ENCODE data around the gene TMUB1.
A peak's percentile ranks its signal among the peaks of the same experiment; 100 is the strongest.

The TMUB1 gene

DNA sequence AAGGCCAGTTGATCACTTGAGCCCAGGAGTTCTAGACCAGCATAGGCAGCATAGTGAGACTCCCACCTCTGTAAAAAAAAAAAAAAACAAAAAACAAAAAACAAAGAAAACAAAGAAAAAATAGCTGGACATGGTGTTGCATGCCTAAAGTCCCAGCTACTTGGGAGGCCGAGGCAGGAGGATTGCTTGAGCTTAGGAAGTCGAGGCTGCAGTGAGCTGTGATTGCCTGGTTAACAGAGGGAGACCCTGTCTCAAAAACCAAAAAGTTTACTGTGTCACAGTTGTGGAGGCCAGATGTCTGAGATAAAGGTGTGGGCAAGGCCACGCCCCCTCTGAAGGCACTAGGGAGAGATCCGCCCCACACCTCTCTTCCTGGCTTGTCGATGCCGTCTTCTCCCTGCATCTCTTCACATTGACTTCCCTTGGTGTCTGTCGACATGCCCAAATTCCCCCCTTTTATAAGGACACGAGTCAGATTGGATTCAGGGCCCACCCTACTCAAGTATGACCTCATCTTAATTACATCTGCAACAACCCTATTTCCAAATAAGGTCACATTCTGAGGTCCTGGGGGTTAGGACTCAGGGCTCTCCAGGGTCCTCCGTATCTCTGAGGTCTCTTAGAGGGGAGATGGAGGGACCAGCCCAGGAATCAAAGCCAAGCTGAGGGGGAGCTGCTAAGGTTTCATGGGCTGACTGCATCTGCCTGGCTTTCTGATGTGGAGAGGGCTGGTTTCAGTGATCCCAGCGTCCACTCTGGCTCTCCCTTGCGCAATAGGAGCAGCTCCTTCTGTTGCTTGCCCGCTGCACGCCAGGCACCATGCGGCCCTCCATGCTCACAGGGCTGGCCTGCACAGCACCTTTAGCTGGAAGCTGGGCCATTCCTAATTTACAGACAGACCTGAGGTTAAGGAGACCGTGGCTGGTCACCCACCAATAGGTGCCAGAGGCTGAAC, 26.1 kb upstream of the TMUB1 start:
- DNase-seq, result no peak
- in situ Hi-C loops (cut with HindIII; ENCODE audit: low pct_ligation_motif_present, low pct_unique_long_range_greater_than_20kb, low sequenced_read_pairs), result no loop called here

GRCh38 chr7:151107882-151108281, 24.6 kb upstream of the TMUB1 start:
- in situ Hi-C loops (cut with HindIII; ENCODE audit: low pct_ligation_motif_present, low pct_unique_long_range_greater_than_20kb, low sequenced_read_pairs), result no loop called here
- no peak for DNase-seq

DNA sequence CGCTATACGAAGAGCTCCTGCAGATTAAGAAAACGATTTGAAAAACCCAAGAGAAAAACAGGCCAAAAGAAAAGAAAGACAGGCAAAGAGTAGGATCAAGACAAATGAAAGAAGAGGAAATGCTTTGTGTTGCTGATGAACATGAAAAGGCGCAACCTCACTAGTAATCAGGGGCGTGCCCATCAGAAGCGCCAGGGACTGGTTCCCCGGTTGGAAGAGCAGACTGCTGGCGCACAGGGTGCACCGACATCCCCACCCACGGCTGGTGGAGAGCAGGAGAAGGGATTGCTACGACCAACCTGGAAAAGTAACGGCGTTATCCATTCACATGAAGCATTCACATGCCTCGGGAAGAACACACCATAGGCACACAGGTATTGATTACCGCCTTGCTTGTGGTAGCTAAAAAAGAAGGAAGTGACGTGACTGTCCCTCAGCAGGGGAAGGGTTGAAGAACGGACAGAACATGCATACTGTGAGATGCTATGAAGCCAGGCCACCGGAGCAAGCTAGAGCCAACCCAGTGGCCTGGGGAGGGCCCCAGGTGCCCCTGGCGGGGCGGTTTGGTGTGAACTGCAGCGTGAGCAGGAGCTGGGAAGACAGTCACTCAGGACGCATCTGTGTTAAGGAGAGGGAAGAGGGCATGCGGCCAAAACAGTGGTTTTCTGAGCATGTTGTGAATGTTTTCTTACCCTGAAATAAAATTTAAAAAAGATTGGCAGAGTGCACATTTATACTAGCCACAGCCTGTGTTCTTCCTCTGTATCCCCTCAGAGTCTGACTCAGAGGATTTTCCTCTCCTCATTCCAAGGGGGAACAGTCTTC, 21.3 kb upstream of the TMUB1 start:
- no peak for DNase-seq
- in situ Hi-C loops (cut with HindIII; ENCODE audit: low pct_ligation_motif_present, low pct_unique_long_range_greater_than_20kb, low sequenced_read_pairs), result no loop called here

- no peak for DNase-seq
- in situ Hi-C loops (cut with HindIII; ENCODE audit: low pct_ligation_motif_present, low pct_unique_long_range_greater_than_20kb, low sequenced_read_pairs), result no loop called here
Measured at GRCh38 chr7:151103973-151104372, 20.7 kb upstream of the TMUB1 start.

DNA sequence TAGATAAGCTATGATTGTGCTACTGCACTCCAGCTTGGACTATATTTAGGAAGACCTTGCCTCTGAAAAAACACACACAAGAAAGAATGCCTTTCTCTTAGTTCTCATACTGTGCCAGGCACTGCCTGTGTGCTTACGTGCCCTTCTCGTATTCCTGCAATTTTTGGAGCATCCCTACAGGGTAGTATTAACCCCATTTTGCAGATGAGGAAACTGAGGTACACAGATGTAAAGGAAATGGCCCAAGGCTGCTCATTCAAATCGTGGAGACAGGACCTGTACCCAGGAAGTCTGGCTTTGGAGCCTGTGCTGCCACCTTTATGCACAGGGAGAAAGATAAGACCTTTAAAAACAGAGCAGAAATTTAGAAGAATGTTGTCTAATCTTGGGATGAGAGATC, 19.7 kb upstream of the TMUB1 start:
- no peak for DNase-seq
- in situ Hi-C loops (cut with HindIII; ENCODE audit: low pct_ligation_motif_present, low pct_unique_long_range_greater_than_20kb, low sequenced_read_pairs), result no loop called here

GRCh38 chr7:151101621-151102396, 18.5 kb upstream of the TMUB1 start:
- no peak for DNase-seq
- in situ Hi-C loops (cut with HindIII; ENCODE audit: low pct_ligation_motif_present, low pct_unique_long_range_greater_than_20kb, low sequenced_read_pairs), result no loop called here

- in situ Hi-C loops (cut with HindIII; ENCODE audit: low pct_ligation_motif_present, low pct_unique_long_range_greater_than_20kb, low sequenced_read_pairs), result no loop called here
- no peak for DNase-seq
Measured at GRCh38 chr7:151100921-151101320, 17.6 kb upstream of the TMUB1 start.

- DNase-seq, result no peak
- in situ Hi-C loops (cut with HindIII; ENCODE audit: low pct_ligation_motif_present, low pct_unique_long_range_greater_than_20kb, low sequenced_read_pairs), result no loop called here
Measured at GRCh38 chr7:151099486-151100211, 16.4 kb upstream of the TMUB1 start.

GRCh38 chr7:151095828-151096475, 12.7 kb upstream of the TMUB1 start:
- in situ Hi-C loops (cut with HindIII; ENCODE audit: low pct_ligation_motif_present, low pct_unique_long_range_greater_than_20kb, low sequenced_read_pairs), result no loop called here
- no peak for DNase-seq

DNA sequence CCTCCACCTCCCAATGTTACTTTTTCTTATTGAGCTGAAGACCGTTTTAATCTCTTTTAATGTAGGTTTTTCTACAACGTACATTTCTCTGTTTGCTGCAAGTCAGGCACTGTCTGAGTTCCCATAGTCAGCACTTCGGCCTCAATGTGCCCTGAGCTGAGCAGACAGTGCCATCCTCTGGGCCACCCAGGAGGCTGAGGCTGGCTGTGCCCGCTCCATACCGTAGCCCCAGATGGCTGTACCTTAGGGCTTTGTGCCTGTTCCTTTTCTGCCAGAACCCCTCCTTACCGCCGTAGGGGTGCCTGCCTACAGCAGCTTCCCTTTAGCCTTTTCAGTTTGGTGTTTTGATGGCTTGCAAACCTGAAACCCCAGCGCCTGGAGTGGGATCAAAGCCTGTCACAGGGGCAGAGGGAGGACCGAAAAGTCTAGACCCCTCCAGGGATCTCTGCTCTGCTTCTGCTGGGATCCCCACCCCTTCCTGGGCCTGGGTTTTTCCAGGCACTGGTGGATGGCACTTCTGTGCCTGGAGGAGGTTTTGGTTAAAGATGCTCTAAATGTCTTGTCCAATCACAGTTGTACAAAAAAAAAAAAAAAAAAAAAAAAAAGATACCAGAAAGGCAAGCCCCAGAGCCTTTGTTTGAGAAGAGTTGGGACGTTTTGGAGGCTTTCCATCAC, 12.0 kb upstream of the TMUB1 start:
- in situ Hi-C loops (cut with HindIII; ENCODE audit: low pct_ligation_motif_present, low pct_unique_long_range_greater_than_20kb, low sequenced_read_pairs), result no loop called here
- no peak for DNase-seq

GRCh38 chr7:151094675-151095074, 11.4 kb upstream of the TMUB1 start:
- peak; percentile 39 for DNase-seq
- in situ Hi-C loops (cut with HindIII; ENCODE audit: low pct_ligation_motif_present, low pct_unique_long_range_greater_than_20kb, low sequenced_read_pairs), result no loop called here

DNA sequence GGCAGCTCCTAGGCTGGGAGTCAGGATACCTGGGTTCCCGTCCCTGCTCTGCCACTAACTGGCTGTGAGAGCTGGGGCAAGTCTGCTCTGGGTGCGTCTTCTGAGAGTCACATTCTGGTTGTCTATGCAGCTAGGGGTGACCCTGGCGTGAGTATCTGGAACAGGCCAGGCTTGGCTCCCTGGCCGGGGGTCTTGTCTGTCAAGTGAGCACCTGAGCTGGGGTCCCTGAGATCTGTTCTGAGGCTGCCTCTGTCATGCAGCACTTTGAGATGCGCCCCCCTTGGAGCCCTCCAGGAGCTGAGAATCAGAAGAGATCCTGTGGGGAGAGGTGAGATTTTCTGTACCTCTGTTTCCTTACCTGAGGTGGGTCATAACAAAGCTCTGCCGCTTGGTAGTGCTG, 10.5 kb upstream of the TMUB1 start:
- DNase-seq, result no peak
- in situ Hi-C loops (cut with HindIII; ENCODE audit: low pct_ligation_motif_present, low pct_unique_long_range_greater_than_20kb, low sequenced_read_pairs), result no loop called here

DNA sequence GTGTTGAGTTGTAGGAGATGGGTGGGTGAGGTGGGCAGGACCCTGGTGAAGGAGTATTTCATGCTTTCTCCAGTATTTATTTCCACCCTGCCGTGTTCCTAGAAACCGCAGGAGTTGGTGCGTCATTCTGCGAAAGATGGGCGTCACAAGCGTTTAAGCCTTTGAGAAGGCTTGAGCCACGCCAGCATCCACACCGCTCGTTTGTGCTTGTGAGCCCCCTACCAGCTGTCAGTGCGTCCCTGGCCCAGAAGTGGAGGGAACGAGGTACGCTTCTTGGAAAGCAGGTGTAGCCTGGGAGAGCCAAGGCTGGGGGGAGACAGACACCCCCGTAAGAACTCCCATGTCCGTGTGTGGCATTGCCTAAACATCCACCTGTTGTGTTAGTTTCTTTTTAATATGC, 8.7 kb upstream of the TMUB1 start:
- in situ Hi-C loops (cut with HindIII; ENCODE audit: low pct_ligation_motif_present, low pct_unique_long_range_greater_than_20kb, low sequenced_read_pairs), result no loop called here
- DNase-seq, result no peak

GRCh38 chr7:151091431-151091830, 8.1 kb upstream of the TMUB1 start:
- in situ Hi-C loops (cut with HindIII; ENCODE audit: low pct_ligation_motif_present, low pct_unique_long_range_greater_than_20kb, low sequenced_read_pairs), result no loop called here
- peak; percentile 55 for DNase-seq

DNA sequence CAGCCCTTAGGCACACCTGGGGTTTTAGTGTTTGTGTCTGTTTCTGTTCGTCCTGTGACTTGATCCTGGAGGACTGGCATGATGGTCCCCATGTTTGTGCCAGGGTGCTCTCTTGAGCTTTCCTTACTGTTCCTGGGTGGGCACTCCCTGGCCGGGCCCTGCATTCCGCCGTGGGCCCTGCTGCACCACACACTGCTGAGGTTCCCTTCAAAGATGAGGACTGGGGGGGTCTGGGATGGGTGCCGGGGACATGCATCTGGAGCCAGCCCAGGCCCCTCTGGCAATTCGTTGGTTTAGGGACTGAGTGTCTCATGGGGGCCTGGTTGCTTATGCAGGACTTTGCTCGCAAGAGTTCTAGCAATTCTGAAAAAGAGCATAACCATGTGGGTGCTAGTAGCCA, 7.7 kb upstream of the TMUB1 start:
- no peak for DNase-seq
- in situ Hi-C loops (cut with HindIII; ENCODE audit: low pct_ligation_motif_present, low pct_unique_long_range_greater_than_20kb, low sequenced_read_pairs), result no loop called here

DNA sequence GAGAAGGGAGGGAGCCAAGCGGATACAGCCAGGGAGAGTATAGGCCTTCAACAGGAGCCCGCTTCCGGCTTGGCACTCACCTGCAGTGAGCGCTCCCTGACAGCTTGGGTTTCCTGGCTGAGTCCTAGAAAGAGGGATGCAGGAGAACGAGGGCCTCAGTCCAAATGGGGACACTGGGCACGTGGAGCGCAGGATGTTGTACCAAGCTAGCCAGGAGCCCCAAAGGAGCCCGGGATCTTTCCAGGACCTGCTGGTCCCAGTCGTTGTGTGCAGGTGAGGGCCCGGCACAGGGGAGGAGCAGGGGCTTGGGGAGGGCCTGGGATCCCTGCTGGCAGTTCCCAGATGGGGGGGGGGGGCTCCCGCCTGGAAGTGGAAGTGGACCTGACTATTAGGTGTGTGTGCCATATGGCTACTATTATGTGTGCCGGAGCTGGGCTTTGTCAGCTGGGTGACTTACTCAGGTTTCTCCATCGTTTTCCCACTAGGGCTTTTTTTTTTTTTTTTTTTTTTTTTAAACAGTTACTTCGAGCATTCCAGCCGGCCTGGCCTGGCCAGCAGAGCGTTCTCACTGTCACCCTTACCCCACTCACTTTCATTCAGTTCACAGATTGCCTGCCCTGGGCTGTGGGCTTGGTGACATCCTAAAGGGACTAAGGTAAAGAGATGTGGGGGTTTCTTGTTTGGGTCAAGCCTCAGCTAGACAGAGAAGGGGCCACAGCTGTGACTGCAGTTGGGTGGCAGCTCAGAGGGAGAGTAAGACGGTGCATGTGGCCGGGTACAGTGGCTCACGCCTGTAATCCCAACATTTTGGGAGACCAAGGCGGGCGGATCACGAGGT, 6.8 kb upstream of the TMUB1 start:
- in situ Hi-C loops (cut with HindIII; ENCODE audit: low pct_ligation_motif_present, low pct_unique_long_range_greater_than_20kb, low sequenced_read_pairs), result loop anchor here (5.0 kb wide), 1 partner anchor 57 kb away; no protein-coding TSS in a partner anchor
- no peak for DNase-seq

Measured in ACHN (cell line).